Vagina (tissue), 2 donors: ENCODE data around the gene FABP1.

Experiments used
- POLR2A ChIP-seq, 2 donors: fragments of 450-650 bp; IDR thresholded peaks; one replicate each; pipeline ENCODE4 v1.6.1; 2017; ENCODE audit warnings: antibody characterized with exemption in 2 of 2, mild to moderate bottlenecking in 2 of 2, moderate library complexity in 2 of 2
- POLR2AphosphoS5 ChIP-seq, 2 donors: sonication (generic); formaldehyde crosslinking; IDR thresholded peaks; one replicate each; pipeline ENCODE4 v1.9.0; 2017; ENCODE audit warnings: antibody characterized with exemption in 2 of 2, mild to moderate bottlenecking in 2 of 2, low read depth in 1 of 2; ENCODE audit not compliant: insufficient read depth in 1 of 2
- TF ChIP-seq, protein P1 (sequence below), 3 experiments: fragments of 450-650 bp in 2 of 3; fragments of 200-600 bp in 1 of 3; sonication (generic) in 1 of 3; IDR thresholded peaks; one replicate each; pipeline ENCODE4 v1.5.1; 2017 to 2019; ENCODE audit warnings: antibody characterized with exemption in 3 of 3, mild to moderate bottlenecking in 2 of 3, moderate library complexity in 2 of 3

DNA sequence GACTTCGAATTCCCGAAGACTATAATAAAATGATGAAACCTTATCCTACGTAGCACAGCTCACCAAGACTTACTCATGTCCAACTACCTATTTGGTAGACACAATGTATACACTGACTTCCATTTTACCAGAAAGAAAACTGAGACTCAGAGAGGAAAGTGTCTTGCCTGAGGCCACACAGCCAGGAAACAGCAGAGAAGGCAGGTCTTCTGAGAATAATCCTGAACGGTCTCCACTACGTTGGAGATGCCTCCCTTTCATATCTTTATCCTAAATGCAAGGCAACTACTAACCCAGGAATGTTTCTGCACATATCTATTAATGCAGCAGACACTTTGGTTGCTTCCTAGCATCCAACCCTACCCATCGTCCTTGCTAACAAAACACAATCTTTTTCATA, 11.9 kb upstream of the FABP1 start:
- TF ChIP-seq, protein P1, sequence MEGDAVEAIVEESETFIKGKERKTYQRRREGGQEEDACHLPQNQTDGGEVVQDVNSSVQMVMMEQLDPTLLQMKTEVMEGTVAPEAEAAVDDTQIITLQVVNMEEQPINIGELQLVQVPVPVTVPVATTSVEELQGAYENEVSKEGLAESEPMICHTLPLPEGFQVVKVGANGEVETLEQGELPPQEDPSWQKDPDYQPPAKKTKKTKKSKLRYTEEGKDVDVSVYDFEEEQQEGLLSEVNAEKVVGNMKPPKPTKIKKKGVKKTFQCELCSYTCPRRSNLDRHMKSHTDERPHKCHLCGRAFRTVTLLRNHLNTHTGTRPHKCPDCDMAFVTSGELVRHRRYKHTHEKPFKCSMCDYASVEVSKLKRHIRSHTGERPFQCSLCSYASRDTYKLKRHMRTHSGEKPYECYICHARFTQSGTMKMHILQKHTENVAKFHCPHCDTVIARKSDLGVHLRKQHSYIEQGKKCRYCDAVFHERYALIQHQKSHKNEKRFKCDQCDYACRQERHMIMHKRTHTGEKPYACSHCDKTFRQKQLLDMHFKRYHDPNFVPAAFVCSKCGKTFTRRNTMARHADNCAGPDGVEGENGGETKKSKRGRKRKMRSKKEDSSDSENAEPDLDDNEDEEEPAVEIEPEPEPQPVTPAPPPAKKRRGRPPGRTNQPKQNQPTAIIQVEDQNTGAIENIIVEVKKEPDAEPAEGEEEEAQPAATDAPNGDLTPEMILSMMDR (IDR thresholded peaks at IDR 0.05), result no peak
- TF ChIP-seq POLR2A (IDR thresholded peaks at IDR 0.05) (no peak), POLR2AphosphoS5 (IDR thresholded peaks at IDR 0.05; ENCODE audit: insufficient read depth in 1 of 2, low read depth in 1 of 2) (no peak)
